ENCODE measurements around the gene RNLS. TPM values are rescaled to one million over a fixed set of nuclear protein-coding genes. Genes with fewer than 3 reads are reported as not detected.

RNLS gene
- total RNA-seq, 1 experiment from 2014 or later = 8.7 TPM

DNA sequence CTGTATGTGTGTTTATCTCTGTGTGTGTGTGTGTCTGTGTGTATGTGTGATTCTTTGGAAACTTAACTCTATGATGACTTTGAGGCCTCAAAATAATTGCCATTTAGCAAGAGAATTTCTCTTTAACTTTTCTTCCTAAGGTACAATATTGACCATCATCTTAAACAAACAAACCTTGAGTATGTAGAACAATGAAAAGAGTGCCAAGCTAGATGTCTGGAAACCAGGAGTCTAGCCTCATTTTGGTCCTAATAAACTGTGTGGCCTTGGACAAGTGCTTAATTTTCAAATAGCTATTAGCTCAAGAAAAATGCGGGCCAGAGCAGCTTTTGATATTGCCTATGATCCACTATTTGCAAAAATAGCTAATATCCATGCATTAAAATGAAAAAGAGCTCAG, 119.3 kb downstream of the RNLS start:
- H3K27ac Mint-ChIP-seq = no peak overlapping the region
- POLR2A ChIA-PET = no interaction called here
- CTCF ChIA-PET = no interaction called here
- TF ChIP-seq, protein P1, sequence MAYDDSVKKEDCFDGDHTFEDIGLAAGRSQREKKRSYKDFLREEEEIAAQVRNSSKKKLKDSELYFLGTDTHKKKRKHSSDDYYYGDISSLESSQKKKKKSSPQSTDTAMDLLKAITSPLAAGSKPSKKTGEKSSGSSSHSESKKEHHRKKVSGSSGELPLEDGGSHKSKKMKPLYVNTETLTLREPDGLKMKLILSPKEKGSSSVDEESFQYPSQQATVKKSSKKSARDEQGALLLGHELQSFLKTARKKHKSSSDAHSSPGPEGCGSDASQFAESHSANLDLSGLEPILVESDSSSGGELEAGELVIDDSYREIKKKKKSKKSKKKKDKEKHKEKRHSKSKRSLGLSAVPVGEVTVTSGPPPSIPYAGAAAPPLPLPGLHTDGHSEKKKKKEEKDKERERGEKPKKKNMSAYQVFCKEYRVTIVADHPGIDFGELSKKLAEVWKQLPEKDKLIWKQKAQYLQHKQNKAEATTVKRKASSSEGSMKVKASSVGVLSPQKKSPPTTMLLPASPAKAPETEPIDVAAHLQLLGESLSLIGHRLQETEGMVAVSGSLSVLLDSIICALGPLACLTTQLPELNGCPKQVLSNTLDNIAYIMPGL (CRISPR knock-in tag; IDR thresholded peaks at IDR 0.05) = no peak
- TF ChIP-seq KAT7 (CRISPR knock-in tag; IDR thresholded peaks at IDR 0.05; ENCODE audit: borderline replicate concordance) (no peak), ZNF423 (CRISPR knock-in tag; IDR thresholded peaks at IDR 0.05) (no peak), SP1 (CRISPR knock-in tag; conservative IDR thresholded peaks at IDR 0.05) (no peak), HMGA2 (CRISPR knock-in tag; IDR thresholded peaks at IDR 0.05) (no peak), ZBTB21 (CRISPR knock-in tag; IDR thresholded peaks at IDR 0.05; ENCODE audit: borderline replicate concordance) (no peak), ESRRA (CRISPR knock-in tag; IDR thresholded peaks at IDR 0.05; ENCODE audit: borderline replicate concordance) (no peak), ZNF263 (CRISPR knock-in tag; IDR thresholded peaks at IDR 0.05; ENCODE audit: low read depth) (no peak), OVOL2 (CRISPR knock-in tag; IDR thresholded peaks at IDR 0.05; ENCODE audit: borderline replicate concordance) (no peak), ZNF219 (CRISPR knock-in tag; IDR thresholded peaks at IDR 0.05; ENCODE audit: borderline replicate concordance) (no peak), CREB1 (CRISPR knock-in tag; IDR thresholded peaks at IDR 0.05) (no peak)
- TF ChIP-seq, protein P2, sequence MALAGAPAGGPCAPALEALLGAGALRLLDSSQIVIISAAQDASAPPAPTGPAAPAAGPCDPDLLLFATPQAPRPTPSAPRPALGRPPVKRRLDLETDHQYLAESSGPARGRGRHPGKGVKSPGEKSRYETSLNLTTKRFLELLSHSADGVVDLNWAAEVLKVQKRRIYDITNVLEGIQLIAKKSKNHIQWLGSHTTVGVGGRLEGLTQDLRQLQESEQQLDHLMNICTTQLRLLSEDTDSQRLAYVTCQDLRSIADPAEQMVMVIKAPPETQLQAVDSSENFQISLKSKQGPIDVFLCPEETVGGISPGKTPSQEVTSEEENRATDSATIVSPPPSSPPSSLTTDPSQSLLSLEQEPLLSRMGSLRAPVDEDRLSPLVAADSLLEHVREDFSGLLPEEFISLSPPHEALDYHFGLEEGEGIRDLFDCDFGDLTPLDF (CRISPR knock-in tag; IDR thresholded peaks at IDR 0.05) = no peak
- TF ChIP-seq, protein P3, sequence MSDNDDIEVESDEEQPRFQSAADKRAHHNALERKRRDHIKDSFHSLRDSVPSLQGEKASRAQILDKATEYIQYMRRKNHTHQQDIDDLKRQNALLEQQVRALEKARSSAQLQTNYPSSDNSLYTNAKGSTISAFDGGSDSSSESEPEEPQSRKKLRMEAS (CRISPR knock-in tag; IDR thresholded peaks at IDR 0.05) = no peak
- TF ChIP-seq, protein P4, sequence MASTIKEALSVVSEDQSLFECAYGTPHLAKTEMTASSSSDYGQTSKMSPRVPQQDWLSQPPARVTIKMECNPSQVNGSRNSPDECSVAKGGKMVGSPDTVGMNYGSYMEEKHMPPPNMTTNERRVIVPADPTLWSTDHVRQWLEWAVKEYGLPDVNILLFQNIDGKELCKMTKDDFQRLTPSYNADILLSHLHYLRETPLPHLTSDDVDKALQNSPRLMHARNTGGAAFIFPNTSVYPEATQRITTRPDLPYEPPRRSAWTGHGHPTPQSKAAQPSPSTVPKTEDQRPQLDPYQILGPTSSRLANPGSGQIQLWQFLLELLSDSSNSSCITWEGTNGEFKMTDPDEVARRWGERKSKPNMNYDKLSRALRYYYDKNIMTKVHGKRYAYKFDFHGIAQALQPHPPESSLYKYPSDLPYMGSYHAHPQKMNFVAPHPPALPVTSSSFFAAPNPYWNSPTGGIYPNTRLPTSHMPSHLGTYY (CRISPR knock-in tag; IDR thresholded peaks at IDR 0.05) = no peak
- no peak for DNase-seq (ENCODE audit: low spot score)
- H3K4me1 Mint-ChIP-seq = peaks cover 9% of the 10 kb centered on the region; the same call in 1 of the 2 replicates
- H3K9me3 Mint-ChIP-seq = no peaks in the 10 kb centered on the region
- no peaks in the 10 kb centered on the region for H3K36me3 Mint-ChIP-seq
- ATAC-seq = no peak
- no peak overlapping the region for H3K4me3 Mint-ChIP-seq
- peaks cover 24% of the 10 kb centered on the region for H3K27me3 Mint-ChIP-seq (ENCODE audit: low read depth)

DNA sequence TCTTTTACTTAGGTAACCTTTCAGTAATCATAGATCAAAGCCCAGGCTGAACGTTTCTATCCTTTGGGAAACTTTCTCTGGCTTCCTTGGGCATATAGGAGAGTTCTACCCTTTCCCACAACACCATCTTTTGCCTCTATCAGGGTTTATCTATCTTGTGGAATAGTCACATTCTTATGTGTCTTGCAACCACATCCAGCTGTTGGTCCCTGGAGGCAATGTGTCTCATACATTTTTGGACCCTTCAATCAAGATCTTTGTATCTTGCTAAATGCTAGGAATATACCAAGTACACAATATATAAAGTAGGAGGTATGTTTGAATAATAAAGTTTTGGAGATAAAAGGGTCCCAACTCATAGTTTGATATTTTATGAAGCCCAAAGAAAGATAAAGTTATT, 121.7 kb downstream of the RNLS start:
- no peak overlapping the region for H3K4me3 Mint-ChIP-seq
- no peaks in the 10 kb centered on the region for H3K36me3 Mint-ChIP-seq
- H3K27ac Mint-ChIP-seq = no peak overlapping the region
- no peak for DNase-seq (ENCODE audit: low spot score)
- H3K4me1 Mint-ChIP-seq = peaks cover 2% of the 10 kb centered on the region; the same call in 1 of the 2 replicates
- no peak for ATAC-seq
- no peaks in the 10 kb centered on the region for H3K9me3 Mint-ChIP-seq
- peaks cover 21% of the 10 kb centered on the region for H3K27me3 Mint-ChIP-seq (ENCODE audit: low read depth)
- CTCF ChIA-PET = no interaction called here
- POLR2A ChIA-PET = no interaction called here
- no peak for TF ChIP-seq JUN (CRISPR knock-in tag; IDR thresholded peaks at IDR 0.05)
- TF ChIP-seq GTF2I (CRISPR knock-in tag; conservative IDR thresholded peaks at IDR 0.05) = no peak
- TF ChIP-seq, protein P5, sequence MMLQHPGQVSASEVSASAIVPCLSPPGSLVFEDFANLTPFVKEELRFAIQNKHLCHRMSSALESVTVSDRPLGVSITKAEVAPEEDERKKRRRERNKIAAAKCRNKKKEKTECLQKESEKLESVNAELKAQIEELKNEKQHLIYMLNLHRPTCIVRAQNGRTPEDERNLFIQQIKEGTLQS (CRISPR knock-in tag; conservative IDR thresholded peaks at IDR 0.05) = no peak
- no peak for TF ChIP-seq HMGA2 (CRISPR knock-in tag; IDR thresholded peaks at IDR 0.05)
- TF ChIP-seq ZNF317 (CRISPR knock-in tag; IDR thresholded peaks at IDR 0.05; ENCODE audit: borderline replicate concordance, low read depth) = no peak
- TF ChIP-seq CBFB (CRISPR knock-in tag; IDR thresholded peaks at IDR 0.05; ENCODE audit: low read depth) = no peak
- TF ChIP-seq GRHL2 (CRISPR knock-in tag; IDR thresholded peaks at IDR 0.05; ENCODE audit: insufficient replicate concordance, severe bottlenecking) = no peak
- TF ChIP-seq, protein P1 (CRISPR knock-in tag; IDR thresholded peaks at IDR 0.05) = no peak
- TF ChIP-seq SOX15 (CRISPR knock-in tag; IDR thresholded peaks at IDR 0.05) = no peak
- TF ChIP-seq RORB (CRISPR knock-in tag; IDR thresholded peaks at IDR 0.05) = no peak
- no peak for TF ChIP-seq ZNF263 (CRISPR knock-in tag; IDR thresholded peaks at IDR 0.05; ENCODE audit: low read depth)
- TF ChIP-seq, protein P6, sequence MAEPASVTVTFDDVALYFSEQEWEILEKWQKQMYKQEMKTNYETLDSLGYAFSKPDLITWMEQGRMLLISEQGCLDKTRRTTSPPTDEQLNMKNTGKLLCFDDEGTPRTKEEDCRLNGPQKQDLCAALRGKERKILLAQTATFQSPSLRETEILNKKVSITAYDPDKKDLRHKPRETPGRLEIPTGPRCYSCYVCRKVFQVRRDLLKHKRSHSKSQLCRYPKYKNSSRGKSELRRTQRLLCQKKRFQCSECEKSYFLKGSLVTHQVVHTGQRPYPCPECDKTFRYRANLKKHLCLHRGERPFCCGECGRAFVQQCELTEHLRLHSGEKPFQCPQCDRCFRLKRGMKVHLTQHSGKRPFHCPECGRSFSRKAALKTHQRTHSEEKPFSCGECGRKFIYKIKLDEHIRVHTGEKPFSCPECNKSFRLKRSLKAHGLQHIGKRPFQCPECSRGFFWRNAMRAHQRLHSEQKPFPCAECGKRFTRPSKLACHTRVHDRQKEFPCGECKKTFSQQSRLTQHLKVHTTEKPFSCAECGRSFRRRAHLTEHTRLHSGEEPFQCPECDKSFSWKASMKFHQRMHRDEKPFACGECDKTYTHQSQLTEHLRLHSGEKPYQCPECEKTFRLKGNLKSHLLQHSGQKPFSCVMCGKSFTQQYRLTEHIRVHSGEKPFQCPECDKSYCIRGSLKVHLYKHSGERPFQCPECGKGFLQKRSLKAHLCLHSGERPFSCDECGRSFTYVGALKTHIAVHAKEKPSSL (CRISPR knock-in tag; conservative IDR thresholded peaks at IDR 0.05) = no peak
- TF ChIP-seq, protein P7, sequence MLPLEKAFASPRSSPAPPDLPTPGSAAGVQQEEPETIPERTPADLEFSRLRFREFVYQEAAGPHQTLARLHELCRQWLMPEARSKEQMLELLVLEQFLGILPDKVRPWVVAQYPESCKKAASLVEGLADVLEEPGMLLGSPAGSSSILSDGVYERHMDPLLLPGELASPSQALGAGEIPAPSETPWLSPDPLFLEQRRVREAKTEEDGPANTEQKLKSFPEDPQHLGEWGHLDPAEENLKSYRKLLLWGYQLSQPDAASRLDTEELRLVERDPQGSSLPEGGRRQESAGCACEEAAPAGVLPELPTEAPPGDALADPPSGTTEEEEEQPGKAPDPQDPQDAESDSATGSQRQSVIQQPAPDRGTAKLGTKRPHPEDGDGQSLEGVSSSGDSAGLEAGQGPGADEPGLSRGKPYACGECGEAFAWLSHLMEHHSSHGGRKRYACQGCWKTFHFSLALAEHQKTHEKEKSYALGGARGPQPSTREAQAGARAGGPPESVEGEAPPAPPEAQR (CRISPR knock-in tag; IDR thresholded peaks at IDR 0.05) = no peak
- TF ChIP-seq NR2C2 (CRISPR knock-in tag; IDR thresholded peaks at IDR 0.05) = no peak
- TF ChIP-seq, protein P8, sequence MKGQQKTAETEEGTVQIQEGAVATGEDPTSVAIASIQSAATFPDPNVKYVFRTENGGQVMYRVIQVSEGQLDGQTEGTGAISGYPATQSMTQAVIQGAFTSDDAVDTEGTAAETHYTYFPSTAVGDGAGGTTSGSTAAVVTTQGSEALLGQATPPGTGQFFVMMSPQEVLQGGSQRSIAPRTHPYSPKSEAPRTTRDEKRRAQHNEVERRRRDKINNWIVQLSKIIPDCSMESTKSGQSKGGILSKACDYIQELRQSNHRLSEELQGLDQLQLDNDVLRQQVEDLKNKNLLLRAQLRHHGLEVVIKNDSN (CRISPR knock-in tag; IDR thresholded peaks at IDR 0.05) = no peak

Measured in WTC11 (cell line).